Liver (tissue), 9 donors: ENCODE measurements around the gene PEMT. TPM values are rescaled to one million over a fixed set of nuclear protein-coding genes. Genes with fewer than 3 reads are reported as not detected.

Source experiments
- DNase-seq: peaks from one replicate; pipeline ENCODE4 v3.0.0-alpha.2; 2017; ENCODE audit warnings: low spot score
- H3K27ac ChIP-seq, 2 donors: one replicate each; pipeline ENCODE4 v1.7.0; 2013; ENCODE audit warnings: inconsistent platforms in 2 of 2, low read length in 2 of 2, control low read depth in 1 of 2, low read depth in 1 of 2, mild to moderate bottlenecking in 1 of 2
- H3K27me3 ChIP-seq, 4 donors: one replicate each; pipeline versions ENCODE4 v1.6.1 to v1.7.0; 2013; ENCODE audit warnings: low read length in 3 of 4, inconsistent platforms in 1 of 4, mild to moderate bottlenecking in 1 of 4, moderate library complexity in 1 of 4; ENCODE audit not compliant: control insufficient read depth in 4 of 4, insufficient read depth in 4 of 4
- H3K36me3 ChIP-seq, 4 donors: one replicate each; pipeline versions ENCODE4 v1.6.1 to v1.7.0; 2013; ENCODE audit warnings: low read length in 3 of 4, mild to moderate bottlenecking in 3 of 4, low read depth in 1 of 4, moderate library complexity in 1 of 4; ENCODE audit not compliant: control insufficient read depth in 4 of 4, insufficient read depth in 3 of 4
- H3K4me1 ChIP-seq, 4 donors: one replicate each; pipeline versions ENCODE4 v1.6.1 to v1.7.0; 2013; ENCODE audit warnings: low read length in 3 of 4, mild to moderate bottlenecking in 3 of 4, moderate library complexity in 1 of 4; ENCODE audit not compliant: control insufficient read depth in 4 of 4, insufficient read depth in 4 of 4
- H3K4me3 ChIP-seq, 3 donors: one replicate each; pipeline versions ENCODE4 v1.6.1 to v1.7.0; 2013; ENCODE audit warnings: low read length in 3 of 3, control low read depth in 1 of 3, low read depth in 1 of 3, mild to moderate bottlenecking in 1 of 3
- H3K9ac ChIP-seq, 2 donors: one replicate each; pipeline ENCODE4 v1.7.0; 2013; ENCODE audit warnings: low read length in 2 of 2, mild to moderate bottlenecking in 2 of 2, moderate library complexity in 2 of 2, control low read depth in 1 of 2, low read depth in 1 of 2
- H3K9me3 ChIP-seq, 4 donors: one replicate each; pipeline versions ENCODE4 v1.6.1 to v1.7.0; 2013; ENCODE audit warnings: low read length in 3 of 4; ENCODE audit not compliant: control insufficient read depth in 4 of 4
- ATF3 ChIP-seq: IDR thresholded peaks from 2 replicates; pipeline ENCODE4 v1.6.1; 2016; ENCODE audit warnings: antibody characterized with exemption
- CTCF ChIP-seq: fragments of 150-350 bp; IDR thresholded peaks from 2 replicates; pipeline ENCODE4 v1.5.1; 2017; ENCODE audit warnings: improper control_type of control experiment, low read depth, low read length; ENCODE audit not compliant: missing input control
- EGR1 ChIP-seq, 2 donors: IDR thresholded peaks; 2 replicates each; pipeline ENCODE4 v1.6.1; 2016 to 2018; ENCODE audit warnings: antibody characterized with exemption in 2 of 2, low read depth in 2 of 2
- FOXA1 ChIP-seq: IDR thresholded peaks from 2 replicates; pipeline ENCODE4 v1.6.1; 2016; ENCODE audit warnings: antibody characterized with exemption
- FOXA2 ChIP-seq: IDR thresholded peaks from 2 replicates; pipeline ENCODE4 v1.6.1; 2016; ENCODE audit warnings: antibody characterized with exemption
- GABPA ChIP-seq, 2 donors: IDR thresholded peaks in 1 of 2; conservative IDR thresholded peaks in 1 of 2; 2 replicates each; pipeline ENCODE4 v1.6.1; 2016; ENCODE audit warnings: antibody characterized with exemption in 2 of 2, mild to moderate bottlenecking in 1 of 2, moderate library complexity in 1 of 2
- HNF4A ChIP-seq, 2 donors: conservative IDR thresholded peaks; 2 replicates each; pipeline ENCODE4 v1.6.1; 2016; ENCODE audit warnings: antibody characterized with exemption in 2 of 2, mild to moderate bottlenecking in 2 of 2
- HNF4G ChIP-seq: IDR thresholded peaks from 2 replicates; pipeline ENCODE4 v1.6.1; 2016; ENCODE audit warnings: antibody characterized with exemption
- JUND ChIP-seq, 2 donors: IDR thresholded peaks; 2 replicates each; pipeline ENCODE4 v1.6.1; 2016; ENCODE audit warnings: antibody characterized with exemption in 2 of 2
- MAX ChIP-seq: IDR thresholded peaks from 2 replicates; pipeline ENCODE4 v1.6.1; 2016; ENCODE audit warnings: antibody characterized with exemption
- NR2F2 ChIP-seq: IDR thresholded peaks from 2 replicates; pipeline ENCODE4 v1.6.1; 2016; ENCODE audit warnings: antibody characterized with exemption
- RAD21 ChIP-seq, 2 donors: IDR thresholded peaks; 2 replicates each; pipeline ENCODE4 v1.6.1; 2016; ENCODE audit warnings: antibody characterized with exemption in 2 of 2, mild to moderate bottlenecking in 2 of 2
- REST ChIP-seq: IDR thresholded peaks from 2 replicates; pipeline ENCODE4 v1.6.1; 2016; ENCODE audit warnings: antibody characterized with exemption, mild to moderate bottlenecking
- SP1 ChIP-seq: IDR thresholded peaks from 2 replicates; pipeline ENCODE4 v1.6.1; 2018; ENCODE audit warnings: antibody characterized with exemption, mild to moderate bottlenecking
- TAF1 ChIP-seq: conservative IDR thresholded peaks from 2 replicates; pipeline ENCODE4 v1.6.1; 2016; ENCODE audit warnings: antibody characterized with exemption, mild to moderate bottlenecking
- YY1 ChIP-seq: IDR thresholded peaks from 2 replicates; pipeline ENCODE4 v1.6.1; 2016; ENCODE audit warnings: antibody characterized with exemption, mild to moderate bottlenecking
- ZBTB33 ChIP-seq: IDR thresholded peaks from 2 replicates; pipeline ENCODE4 v1.6.1; 2016; ENCODE audit warnings: antibody characterized with exemption
- WGBS: extraction: QIAGEN DNeasy Blood & Tissue Kit; methylation state at CpG from one replicate; pipeline ENCODE4 v1.1.7; 2013; 5-methylcytosine and 5-hydroxymethylcytosine counted together
- polyA plus RNA-seq, 2 donors: library from polyadenylated mRNA; stranded (reverse) in 1 of 2; unstranded in 1 of 2; fragments of 200-250 nt in 1 of 2; fragments of >200 nt in 1 of 2; fragmentation: Nextera tagmentation in 1 of 2; extraction: Ambion mirVana in 1 of 2; gene quantifications; one replicate each; pipeline versions ENCODE4 v1.2.1 to v1.2.3, GENCODE V29; 2013 to 2015
- total RNA-seq, 2 donors: library from RNA; depleted of rRNA; stranded (reverse); fragments of >200 nt; gene quantifications; one replicate each; pipeline ENCODE4 v1.2.3, GENCODE V29; 2014
- donor health status: healthy.
- donor health status: healthy.
- donor health status: healthy.
- donor health status: healthy.
- donor health status: healthy.

The PEMT gene
- total and polyA plus RNA-seq, 4 donors: 64.6 to 211 (median 184) TPM

- H3K27me3 ChIP-seq: no peaks in the 10 kb centered on the region
- TF ChIP-seq REST: no peak
- TF ChIP-seq HNF4G: no peak
- TF ChIP-seq CTCF: no peak
- no peak for TF ChIP-seq HNF4A (conservative IDR thresholded peaks at IDR 0.05)
- TF ChIP-seq FOXA1: no peak
- DNase-seq: no peak
- no peak overlapping the region for H3K27ac ChIP-seq
- no peak overlapping the region for H3K9ac ChIP-seq
- 75% methylated on average over 15 of the region's 15 CpGs for WGBS
- no peaks in the 10 kb centered on the region for H3K9me3 ChIP-seq
- H3K4me3 ChIP-seq: no peak overlapping the region
- H3K4me1 ChIP-seq: no peaks in the 10 kb centered on the region
- H3K36me3 ChIP-seq: no peaks in the 10 kb centered on the region
Measured at GRCh38 chr17:17462048-17462824, 129.3 kb downstream of the PEMT start.

- Histone ChIP-seq H3K27ac (no peak overlapping the region), H3K27me3 (no peaks in the 10 kb centered on the region), H3K9ac (no peak overlapping the region), H3K36me3 (no peaks in the 10 kb centered on the region), H3K4me1 (no peaks in the 10 kb centered on the region), H3K4me3 (no peak overlapping the region), H3K9me3 (no peaks in the 10 kb centered on the region)
- 95% methylated on average over 4 of the region's 4 CpGs for WGBS
- no peak for DNase-seq
- TF ChIP-seq CTCF (no peak), JUND (IDR thresholded peaks at IDR 0.05) (no peak), HNF4A (conservative IDR thresholded peaks at IDR 0.05) (no peak), MAX (no peak), NR2F2 (no peak), FOXA2 (no peak), RAD21 (IDR thresholded peaks at IDR 0.05) (no peak), ZBTB33 (no peak), ATF3 (no peak), TAF1 (no peak), YY1 (no peak), EGR1 (IDR thresholded peaks at IDR 0.05; ENCODE audit: low read depth in 2 of 2) (no peak), HNF4G (no peak), SP1 (no peak), GABPA (IDR thresholded peaks at IDR 0.05 in 1 of 2, conservative IDR thresholded peaks at IDR 0.05 in 1 of 2) (no peak), FOXA1 (no peak)
Measured at GRCh38 chr17:17460038-17460437, 131.5 kb downstream of the PEMT start.
